Osteoblast (primary cell): ENCODE measurements around the gene SMARCB1. TPM values are rescaled to one million over a fixed set of nuclear protein-coding genes. Genes with fewer than 3 reads are reported as not detected.

Experiments
- DNase-seq: peaks from one replicate; pipeline ENCODE4 v3.0.0; 2011; ENCODE audit warnings: low spot score, mixed read lengths; ENCODE audit not compliant: insufficient read length; ENCODE audit errors: missing footprints
- H2AFZ ChIP-seq: 2 replicates; pipeline ENCODE4 v1.6.0; 2011; ENCODE audit warnings: mild to moderate bottlenecking, low read length
- H3K27ac ChIP-seq: 2 replicates; pipeline ENCODE4 v1.5.1; 2011; ENCODE audit warnings: mild to moderate bottlenecking, low read depth, low read length, moderate library complexity
- H3K27me3 ChIP-seq: 2 replicates; pipeline ENCODE4 v1.6.0; 2012; ENCODE audit warnings: mild to moderate bottlenecking, control low read depth, inconsistent platforms, low read length, moderate library complexity; ENCODE audit not compliant: insufficient read depth
- H3K36me3 ChIP-seq: 2 replicates; pipeline ENCODE4 v1.5.1; 2011; ENCODE audit warnings: mild to moderate bottlenecking, low read length, control low read depth, moderate library complexity; ENCODE audit not compliant: insufficient read depth
- H3K4me1 ChIP-seq: 2 replicates; pipeline ENCODE4 v1.5.1; 2011; ENCODE audit warnings: mild to moderate bottlenecking, low read length, control low read depth, moderate library complexity; ENCODE audit not compliant: insufficient read depth
- H3K4me2 ChIP-seq: 2 replicates; pipeline ENCODE4 v1.6.0; 2011; ENCODE audit warnings: mild to moderate bottlenecking, low read length; ENCODE audit not compliant: insufficient read depth
- H3K4me3 ChIP-seq: fragments of 200-600 bp; sonication (generic); 3 replicates; pipeline ENCODE4 v1.5.1; 2012; ENCODE audit warnings: mild to moderate bottlenecking, low read length, inconsistent platforms; ENCODE audit not compliant: insufficient read depth
- H3K79me2 ChIP-seq: 2 replicates; pipeline ENCODE4 v1.6.0; 2012; ENCODE audit warnings: mild to moderate bottlenecking, low read length, control low read depth, inconsistent platforms; ENCODE audit not compliant: insufficient read depth
- H3K9me3 ChIP-seq: 2 replicates; pipeline ENCODE4 v1.5.1; 2011; ENCODE audit warnings: low read depth, low read length, control low read depth
- H4K20me1 ChIP-seq: 2 replicates; pipeline ENCODE4 v1.6.0; 2012; ENCODE audit warnings: mild to moderate bottlenecking, low read length, control low read depth; ENCODE audit not compliant: insufficient read depth
- CTCF ChIP-seq: IDR thresholded peaks from 2 replicates; pipeline ENCODE4 v1.5.1; 2011; ENCODE audit warnings: mild to moderate bottlenecking, low read depth, low read length, moderate library complexity; ENCODE audit errors: extremely low read depth
- total RNA-seq: library from RNA; depleted of rRNA; stranded (reverse); fragments of >200 nt; gene quantifications from 2 replicates; pipeline ENCODE4 v1.2.3, GENCODE V29; 2012

Gene SMARCB1
- total RNA-seq, 1 donor, result 49.2 TPM

- Histone ChIP-seq H3K27me3 (no peaks in the 10 kb centered on the region), H3K36me3 (peaks cover 25% of the 10 kb centered on the region), H3K4me2 (no peak overlapping the region), H3K4me3 (no peak overlapping the region), H4K20me1 (peaks cover 4% of the 10 kb centered on the region), H3K4me1 (no peaks in the 10 kb centered on the region), H3K9me3 (peaks cover 5% of the 10 kb centered on the region), H2AFZ (no peak overlapping the region), H3K27ac (no peak overlapping the region), H3K79me2 (peaks cover 8% of the 10 kb centered on the region)
- DNase-seq, result peak; percentile 65
- no peak for TF ChIP-seq CTCF
Observed at GRCh38 chr22:23744001-23744400, 42.8 kb upstream of the SMARCB1 start.

- Histone ChIP-seq H3K4me2 (no peak overlapping the region), H3K27ac (no peak overlapping the region), H3K36me3 (peaks cover 25% of the 10 kb centered on the region), H3K4me1 (peaks cover 1% of the 10 kb centered on the region), H3K4me3 (no peak overlapping the region), H3K27me3 (no peaks in the 10 kb centered on the region), H3K79me2 (peaks cover 8% of the 10 kb centered on the region), H3K9me3 (peaks cover 5% of the 10 kb centered on the region), H2AFZ (no peak overlapping the region), H4K20me1 (peaks cover 4% of the 10 kb centered on the region)
- DNase-seq, result no peak
- no peak for TF ChIP-seq CTCF
Observed at GRCh38 chr22:23744485-23744884, 42.3 kb upstream of the SMARCB1 start.

GRCh38 chr22:23745791-23746190 lies 41.0 kb upstream of the SMARCB1 start:
- TF ChIP-seq CTCF, result no peak
- Histone ChIP-seq H3K4me3 (no peak overlapping the region), H3K27me3 (no peaks in the 10 kb centered on the region), H3K9me3 (peaks cover 5% of the 10 kb centered on the region), H2AFZ (no peak overlapping the region), H3K4me2 (no peak overlapping the region), H3K36me3 (peaks cover 23% of the 10 kb centered on the region), H3K4me1 (peaks cover 13% of the 10 kb centered on the region), H4K20me1 (peaks cover 4% of the 10 kb centered on the region), H3K79me2 (peaks cover 11% of the 10 kb centered on the region), H3K27ac (no peak overlapping the region)
- DNase-seq, result peak; percentile 64

- H3K36me3 ChIP-seq, result peaks cover 5% of the 10 kb centered on the region
- DNase-seq, result peak; percentile 92
- no peaks in the 10 kb centered on the region for H3K9me3 ChIP-seq
- H3K4me1 ChIP-seq, result peaks cover 13% of the 10 kb centered on the region
- no peak overlapping the region for H3K27ac ChIP-seq
- peak overlapping the region; percentile 89 for H3K4me3 ChIP-seq
- no peaks in the 10 kb centered on the region for H3K27me3 ChIP-seq
- H3K79me2 ChIP-seq, result peaks cover 11% of the 10 kb centered on the region
- peak overlapping the region; percentile 97 for H3K4me2 ChIP-seq
- no peak for TF ChIP-seq CTCF
- peak overlapping the region; percentile 2 for H2AFZ ChIP-seq
- H4K20me1 ChIP-seq, result peaks cover 4% of the 10 kb centered on the region
Observed at GRCh38 chr22:23749841-23750301, 36.9 kb upstream of the SMARCB1 start.
